ENCODE data around the gene GNAQ. TPM values are rescaled to one million over a fixed set of nuclear protein-coding genes. Genes with fewer than 3 reads are reported as not detected.

The GNAQ gene
- total RNA-seq, 2 experiments from 2014 or later = 17.8 to 18.1 TPM

GRCh38 chr9:77805810-77806209 lies 225.8 kb downstream of the GNAQ start:
- H3K4me3 Mint-ChIP-seq = no peak overlapping the region
- no peaks in the 10 kb centered on the region for H3K9me3 Mint-ChIP-seq
- TF ChIP-seq CTCF (IDR thresholded peaks at IDR 0.05) = no peak
- intact Hi-C loops (cut with micrococcal nuclease) = no loop called here
- H3K36me3 Mint-ChIP-seq (ENCODE audit: low read depth) = peaks cover 21% of the 10 kb centered on the region
- POLR2A ChIA-PET = no interaction called here
- DNase-seq (no peak), ATAC-seq (no peak)
- H3K27ac Mint-ChIP-seq = no peak overlapping the region
- CTCF ChIA-PET = interaction anchor here (1.5 kb wide), 1 partner anchor 10 kb away, joined by 3 read pairs; no protein-coding TSS in a partner anchor
- no peaks in the 10 kb centered on the region for H3K27me3 Mint-ChIP-seq
- H3K4me1 Mint-ChIP-seq (ENCODE audit: low read depth) = peaks cover 30% of the 10 kb centered on the region

GRCh38 chr9:77803423-77803822 lies 228.2 kb downstream of the GNAQ start:
- no peak for TF ChIP-seq CTCF (IDR thresholded peaks at IDR 0.05)
- Mint-ChIP-seq H3K4me1 (ENCODE audit: low read depth) (peaks cover 21% of the 10 kb centered on the region), H3K4me3 (no peak overlapping the region), H3K27ac (no peak overlapping the region), H3K27me3 (no peaks in the 10 kb centered on the region), H3K36me3 (ENCODE audit: low read depth) (peaks cover 9% of the 10 kb centered on the region), H3K9me3 (no peaks in the 10 kb centered on the region)
- intact Hi-C loops (cut with micrococcal nuclease) = no loop called here
- no peak for DNase-seq
- CTCF ChIA-PET = interaction anchor here (0.8 kb wide), 1 partner anchor 231 kb away, joined by 3 read pairs; no protein-coding TSS in a partner anchor
- POLR2A ChIA-PET = no interaction called here
- no peak for ATAC-seq

GRCh38 chr9:77802515-77803293 lies 228.9 kb downstream of the GNAQ start:
- no peak for TF ChIP-seq CTCF (IDR thresholded peaks at IDR 0.05)
- no peak for ATAC-seq
- H3K36me3 Mint-ChIP-seq (ENCODE audit: low read depth) = peaks cover 6% of the 10 kb centered on the region
- H3K27ac Mint-ChIP-seq = no peak overlapping the region
- DNase-seq = no peak
- CTCF ChIA-PET = interaction anchor here (0.8 kb wide), 1 partner anchor 232 kb away, joined by 3 read pairs; no protein-coding TSS in a partner anchor
- H3K4me1 Mint-ChIP-seq (ENCODE audit: low read depth) = peaks cover 14% of the 10 kb centered on the region
- no peak overlapping the region for H3K4me3 Mint-ChIP-seq
- no peaks in the 10 kb centered on the region for H3K27me3 Mint-ChIP-seq
- POLR2A ChIA-PET = no interaction called here
- no peaks in the 10 kb centered on the region for H3K9me3 Mint-ChIP-seq
- intact Hi-C loops (cut with micrococcal nuclease) = no loop called here

GRCh38 chr9:77802064-77802463 lies 229.5 kb downstream of the GNAQ start:
- Mint-ChIP-seq H3K27ac (no peak overlapping the region), H3K9me3 (no peaks in the 10 kb centered on the region), H3K4me3 (no peak overlapping the region), H3K36me3 (ENCODE audit: low read depth) (peaks cover 8% of the 10 kb centered on the region), H3K27me3 (no peaks in the 10 kb centered on the region), H3K4me1 (ENCODE audit: low read depth) (peaks cover 9% of the 10 kb centered on the region)
- no peak for TF ChIP-seq CTCF (IDR thresholded peaks at IDR 0.05)
- ATAC-seq = no peak
- ChIA-PET POLR2A (no interaction called here), CTCF (interaction anchor here (0.8 kb wide), 1 partner anchor 13 kb away, joined by 3 read pairs; no protein-coding TSS in a partner anchor)
- intact Hi-C loops (cut with micrococcal nuclease) = no loop called here
- no peak for DNase-seq

GRCh38 chr9:77800924-77801551 lies 230.6 kb downstream of the GNAQ start:
- H3K4me3 Mint-ChIP-seq = no peak overlapping the region
- ChIA-PET POLR2A (no interaction called here), CTCF (interaction anchor here (0.8 kb wide), 1 partner anchor 14 kb away, joined by 3 read pairs; no protein-coding TSS in a partner anchor)
- no peaks in the 10 kb centered on the region for H3K9me3 Mint-ChIP-seq
- peaks cover 9% of the 10 kb centered on the region for H3K4me1 Mint-ChIP-seq (ENCODE audit: low read depth)
- no peaks in the 10 kb centered on the region for H3K27me3 Mint-ChIP-seq
- peaks cover 11% of the 10 kb centered on the region for H3K36me3 Mint-ChIP-seq (ENCODE audit: low read depth)
- no peak for TF ChIP-seq CTCF (IDR thresholded peaks at IDR 0.05)
- DNase-seq (no peak), ATAC-seq (no peak)
- H3K27ac Mint-ChIP-seq = no peak overlapping the region
- intact Hi-C loops (cut with micrococcal nuclease) = no loop called here

Data from activated CD8-positive, alpha-beta T cell treated with anti-CD3 and anti-CD28 coated beads for 36 hours (primary cell).